HG03558 (cell line): ENCODE results near the gene NR3C1.
"Not testable (repeated sequence)": the region's sequence is repeated elsewhere in the genome, so short reads cannot be mapped to it uniquely, and the experiment has no call there.

ENCODE experiments used
- ATAC-seq: cut with Tn5 transposase; IDR thresholded peaks from one replicate; pipeline ENCODE4 v1.9.1; 2021; ENCODE audit warnings: moderate number of reproducible peaks; ENCODE audit not compliant: unreplicated experiment; ENCODE audit errors: extremely low read depth

Gene NR3C1

DNA sequence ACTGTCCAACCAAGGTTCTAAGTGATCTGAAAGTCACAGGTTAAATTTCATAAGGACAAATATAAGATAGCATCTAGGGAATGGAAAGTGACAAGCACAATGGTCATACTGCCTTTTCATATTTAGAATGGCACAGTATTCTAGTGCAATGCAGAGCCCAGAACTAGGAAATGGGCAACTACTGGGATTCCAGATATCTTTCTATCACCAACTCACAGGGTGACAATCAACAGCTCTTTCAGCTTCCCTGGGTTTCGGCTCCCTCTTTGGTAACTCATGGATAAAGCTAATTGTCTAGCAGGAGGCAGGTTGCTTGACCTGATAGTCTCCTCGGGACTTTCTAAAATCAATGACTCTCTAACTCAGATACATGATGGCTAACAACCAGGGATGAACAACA, 60.4 kb downstream of the NR3C1 start:
- ATAC-seq, result no peak

DNA sequence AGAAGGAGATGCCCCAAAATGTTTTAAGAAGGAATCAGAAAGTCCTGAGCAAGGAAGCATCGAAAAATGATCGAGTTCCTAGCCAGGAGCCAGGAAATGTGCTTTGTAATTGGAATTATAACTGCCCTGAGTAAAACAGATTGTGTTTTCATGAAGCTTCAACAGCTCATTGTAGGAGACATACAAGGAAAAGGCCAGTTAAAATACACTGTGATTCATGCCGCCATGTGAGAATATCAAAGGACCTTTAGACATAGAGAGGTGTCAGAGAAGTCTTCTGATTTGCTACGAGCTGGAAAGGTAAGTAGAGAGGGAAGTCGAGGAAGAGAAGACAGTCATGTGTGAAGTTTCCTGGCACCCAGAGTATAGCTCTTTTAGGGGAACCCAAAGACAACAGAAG, 60.9 kb downstream of the NR3C1 start:
- no peak for ATAC-seq

DNA sequence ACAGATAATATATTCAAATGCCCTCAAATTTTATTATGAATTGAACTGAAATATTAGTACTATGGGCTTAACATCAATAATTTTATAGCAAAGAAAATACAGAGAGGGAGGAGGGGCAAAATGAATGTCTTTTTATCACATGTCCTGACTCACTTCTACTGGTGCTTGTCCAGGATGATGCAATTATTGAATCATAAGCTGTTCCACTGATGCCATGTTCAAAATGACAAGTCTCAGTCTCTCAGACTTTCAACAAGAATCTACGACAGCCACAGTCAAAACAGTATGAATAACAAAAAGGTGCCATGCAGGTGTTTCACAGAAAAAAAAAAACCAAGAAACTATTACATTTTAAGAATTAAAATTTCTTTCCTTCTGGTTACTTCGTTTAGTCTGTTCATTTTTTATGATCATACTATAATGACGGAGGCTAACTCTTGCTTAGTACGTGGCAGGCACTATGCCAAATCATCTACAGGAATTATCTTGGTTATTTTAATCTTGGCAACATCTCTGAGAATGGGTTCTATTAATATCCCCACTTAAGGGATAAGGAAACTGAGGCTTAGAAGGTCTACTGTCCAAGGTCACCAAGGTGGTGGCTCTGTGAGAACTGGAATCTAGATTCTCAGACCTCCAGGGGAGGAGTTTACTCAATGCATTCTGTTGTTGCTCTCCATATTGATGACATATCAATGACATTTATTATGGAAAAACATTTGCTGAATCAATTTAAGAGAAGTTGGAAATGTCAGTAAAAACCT, 61.5 kb downstream of the NR3C1 start:
- ATAC-seq, result no peak

DNA sequence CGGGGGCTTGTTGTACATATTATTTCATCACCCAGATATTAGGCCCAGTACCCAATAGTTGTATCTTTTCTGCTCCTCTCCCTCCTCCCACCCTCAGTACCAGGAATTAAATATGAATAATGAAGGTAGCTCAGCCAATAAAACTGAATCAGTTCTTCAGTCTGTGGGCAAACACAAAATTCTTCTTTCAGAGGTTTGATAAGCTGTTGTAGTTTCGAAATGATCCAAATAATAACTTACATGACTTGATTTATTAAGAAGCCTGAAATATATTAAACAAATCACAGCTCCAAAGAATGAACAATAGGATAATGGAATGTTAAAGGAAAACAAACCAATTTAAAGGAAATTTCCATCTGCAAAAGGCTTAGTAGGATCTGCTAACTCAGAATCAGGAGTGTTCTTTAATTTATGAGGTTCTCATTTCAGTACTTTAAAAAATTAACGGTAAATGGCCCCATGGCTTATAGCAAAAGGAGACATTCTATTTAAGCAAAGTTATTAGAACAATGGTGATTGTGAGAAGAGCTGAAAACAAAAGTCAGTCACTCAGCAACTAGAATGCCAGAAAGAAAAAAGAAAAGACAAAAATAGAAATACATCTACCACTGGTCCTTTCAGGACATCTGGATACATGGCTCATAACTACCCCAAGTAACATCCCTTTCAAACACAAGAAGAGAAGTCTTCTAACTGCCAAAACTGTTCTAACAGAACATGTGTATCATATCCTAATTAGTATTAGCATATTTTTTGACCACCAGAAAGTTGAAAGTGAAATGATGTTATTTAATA, 62.4 kb downstream of the NR3C1 start:
- no peak for ATAC-seq

DNA sequence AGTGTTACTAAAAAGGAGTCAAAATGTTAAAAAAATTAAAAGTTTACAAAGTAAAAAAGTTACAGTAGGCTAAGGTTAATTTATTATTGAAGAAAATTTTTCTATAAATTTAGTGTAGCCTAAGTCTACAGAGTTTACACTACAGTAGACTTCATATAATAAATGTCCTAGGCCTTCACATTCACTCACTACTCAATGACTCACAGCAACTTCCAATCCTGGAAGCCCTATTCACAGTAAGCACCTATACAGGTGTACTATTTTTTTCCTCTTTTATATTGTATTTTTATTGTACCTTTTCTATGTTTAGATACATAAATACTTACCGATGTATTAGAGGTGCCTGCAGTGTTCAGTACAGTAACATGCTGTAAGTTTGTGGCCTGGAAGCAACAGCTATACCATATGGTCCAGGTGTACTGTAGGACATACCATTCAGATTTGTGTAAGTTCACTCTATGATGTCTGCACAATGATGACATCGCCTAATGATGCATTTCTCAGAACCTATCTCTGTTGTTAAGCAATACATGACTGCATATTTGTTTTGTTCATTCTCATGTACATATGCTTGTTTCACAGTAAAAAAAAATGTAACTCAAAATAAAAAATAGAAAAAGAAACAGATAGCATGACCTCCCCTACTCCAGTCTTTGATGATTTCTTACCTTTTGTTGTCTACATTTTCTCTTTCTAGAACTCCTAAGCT, 64.7 kb downstream of the NR3C1 start:
- ATAC-seq, result no peak

DNA sequence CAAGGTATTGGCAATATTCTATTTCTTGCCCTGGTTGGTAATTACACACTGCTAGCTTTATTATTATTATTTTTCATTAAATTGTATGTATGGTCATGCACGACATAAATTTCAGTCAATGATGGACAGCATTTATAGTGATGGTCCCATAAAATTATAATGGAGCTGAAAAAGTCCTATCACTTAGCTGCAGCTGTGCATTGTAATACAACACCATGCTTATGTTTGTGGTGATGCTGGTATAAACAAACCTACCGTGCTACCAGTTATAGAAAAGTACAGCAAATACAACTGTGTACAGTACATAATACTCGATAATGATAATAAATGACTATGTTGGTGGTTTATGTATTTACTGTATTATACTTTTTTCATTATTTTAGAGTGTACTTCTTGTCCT, 65.5 kb downstream of the NR3C1 start:
- no peak for ATAC-seq

DNA sequence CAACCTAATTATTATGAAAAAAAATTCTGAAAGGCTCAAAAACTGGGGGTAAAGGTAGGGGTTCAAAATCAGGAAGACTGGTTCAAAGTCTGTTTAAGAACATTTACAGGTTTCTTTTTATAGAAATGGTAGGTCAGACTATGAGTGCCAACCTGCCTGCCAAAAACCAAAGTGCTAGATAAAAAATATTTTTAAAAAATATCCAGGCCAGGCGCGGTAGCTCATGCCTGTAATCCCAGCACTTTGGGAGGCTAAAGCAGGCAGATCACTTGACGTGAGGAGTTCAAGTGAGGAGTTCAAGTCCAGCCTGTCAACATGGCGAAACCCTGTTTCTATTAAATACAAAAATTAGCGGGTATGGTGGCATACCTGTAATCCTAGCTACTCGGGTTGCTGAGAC, 67.0 kb downstream of the NR3C1 start:
- ATAC-seq, result no peak

DNA sequence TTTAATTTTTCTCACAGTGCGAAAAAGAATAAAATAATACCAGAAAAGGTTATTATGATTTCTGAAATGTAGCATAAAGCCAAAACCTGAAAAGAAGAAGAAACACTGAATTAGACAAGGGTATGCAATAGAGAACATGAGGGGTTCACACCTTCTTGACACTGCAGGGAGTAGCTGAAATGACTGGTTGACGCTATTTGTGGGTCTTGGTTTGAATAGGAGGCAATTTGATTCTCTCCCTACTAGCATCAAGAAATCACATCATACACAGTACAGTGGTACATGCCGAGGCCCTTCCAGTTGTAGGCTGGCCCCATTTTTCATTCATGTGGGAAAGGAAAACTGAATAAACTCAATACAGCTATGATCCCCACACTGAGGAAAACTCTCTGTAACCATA, 68.6 kb downstream of the NR3C1 start:
- ATAC-seq, result no peak

DNA sequence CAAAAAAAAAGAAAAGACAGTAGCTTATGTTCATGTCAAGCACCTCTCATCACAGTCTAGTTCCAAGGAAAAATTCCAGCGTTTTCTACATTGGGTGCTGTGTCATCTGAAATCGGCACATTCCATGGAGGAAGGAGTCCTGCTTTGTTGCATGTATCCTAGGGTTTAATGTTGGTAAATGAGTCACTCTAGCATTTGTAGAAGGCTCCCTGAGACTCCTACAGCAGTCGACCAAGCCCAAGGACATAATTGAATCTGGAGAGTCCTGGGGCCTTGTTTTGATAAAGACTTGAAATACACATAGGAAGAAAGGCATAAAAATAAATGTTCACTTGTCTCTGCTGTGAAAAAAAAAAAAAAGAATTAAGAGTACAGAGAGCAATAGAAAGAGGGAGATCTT, 69.1 kb downstream of the NR3C1 start:
- not testable (repeated sequence) for ATAC-seq

DNA sequence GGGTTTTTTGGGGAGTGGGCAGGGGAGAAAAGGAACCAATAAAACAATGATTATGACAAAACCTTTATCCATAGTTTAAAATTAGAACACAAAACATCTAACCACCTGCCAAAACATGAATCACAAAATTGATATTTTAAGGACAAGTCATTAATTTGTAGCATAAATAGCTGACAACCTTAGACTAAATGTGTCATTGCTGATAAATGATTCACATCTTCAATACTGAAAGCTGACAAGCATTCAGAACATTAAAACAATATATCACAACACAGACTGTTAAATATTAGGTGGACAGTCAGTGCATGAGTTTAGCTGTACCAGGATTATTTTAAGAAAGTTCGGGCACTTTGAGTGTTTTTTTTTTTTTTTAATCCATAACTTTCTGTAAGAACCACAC, 71.5 kb downstream of the NR3C1 start:
- no peak for ATAC-seq

DNA sequence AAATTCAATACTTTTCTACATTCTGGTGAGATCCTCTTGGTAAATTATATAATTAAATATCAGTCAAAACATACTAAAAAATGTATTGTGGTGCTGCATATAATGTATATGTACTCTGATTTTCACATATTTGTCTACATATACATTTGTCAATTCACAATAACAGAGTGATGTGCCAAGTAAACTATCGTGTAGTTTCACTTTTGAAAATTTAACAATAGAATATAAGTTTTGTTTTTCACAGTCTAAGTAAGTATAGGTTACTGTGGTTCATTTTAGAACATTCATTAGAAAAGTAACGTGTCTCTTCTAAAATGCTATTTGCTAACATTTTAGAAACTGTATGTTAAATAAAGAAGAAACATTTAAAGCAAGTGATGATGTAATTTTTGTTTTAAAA, 73.6 kb downstream of the NR3C1 start:
- ATAC-seq, result no peak

DNA sequence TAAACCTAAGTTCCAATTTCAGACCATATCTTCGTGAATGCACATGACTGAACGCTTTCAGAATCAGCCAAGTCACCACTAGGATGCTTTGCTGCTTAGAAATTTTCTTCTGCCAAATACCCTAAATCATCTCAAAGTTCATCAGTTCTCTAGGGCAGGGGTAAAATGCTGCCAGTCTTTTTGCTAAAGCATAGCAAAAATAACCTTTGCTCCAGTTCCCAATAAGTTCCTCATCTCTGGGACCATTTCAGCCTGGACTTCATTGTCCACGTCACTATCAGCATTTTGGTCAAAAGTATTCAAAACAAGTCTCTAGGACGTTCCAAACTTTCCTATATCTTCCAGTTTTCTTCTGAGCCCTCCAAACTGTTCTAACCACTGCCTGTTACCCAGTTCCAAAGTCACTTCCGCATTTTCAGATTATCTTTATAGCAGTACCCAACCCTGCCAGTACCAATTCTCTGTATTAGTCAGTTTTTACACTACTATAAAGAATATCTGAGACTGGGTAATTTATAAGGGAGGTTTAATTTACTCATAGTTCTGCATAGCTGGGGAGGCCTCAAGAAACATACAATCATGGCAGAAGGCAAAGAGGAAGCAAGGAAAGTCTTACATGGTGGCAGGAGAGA, 74.8 kb downstream of the NR3C1 start:
- no peak for ATAC-seq

DNA sequence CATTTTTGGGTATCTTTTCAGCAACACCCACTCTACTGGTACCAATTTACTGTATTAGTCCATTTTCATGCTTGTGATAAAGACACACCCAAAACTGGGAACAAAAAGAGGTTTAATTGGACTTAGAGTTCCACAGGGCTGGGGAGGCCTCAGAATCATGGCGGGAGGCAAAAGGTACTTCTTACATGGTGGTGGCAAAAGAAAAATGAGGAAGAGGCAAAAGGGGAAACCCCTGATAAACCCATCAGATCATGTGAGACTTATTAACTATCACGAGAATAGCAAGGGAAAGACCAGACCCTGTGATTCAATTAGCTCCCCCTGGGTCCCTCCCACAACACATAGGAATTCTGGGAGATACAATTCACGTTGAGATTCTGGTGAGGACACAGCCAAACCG, 78.4 kb downstream of the NR3C1 start:
- not testable (repeated sequence) for ATAC-seq

DNA sequence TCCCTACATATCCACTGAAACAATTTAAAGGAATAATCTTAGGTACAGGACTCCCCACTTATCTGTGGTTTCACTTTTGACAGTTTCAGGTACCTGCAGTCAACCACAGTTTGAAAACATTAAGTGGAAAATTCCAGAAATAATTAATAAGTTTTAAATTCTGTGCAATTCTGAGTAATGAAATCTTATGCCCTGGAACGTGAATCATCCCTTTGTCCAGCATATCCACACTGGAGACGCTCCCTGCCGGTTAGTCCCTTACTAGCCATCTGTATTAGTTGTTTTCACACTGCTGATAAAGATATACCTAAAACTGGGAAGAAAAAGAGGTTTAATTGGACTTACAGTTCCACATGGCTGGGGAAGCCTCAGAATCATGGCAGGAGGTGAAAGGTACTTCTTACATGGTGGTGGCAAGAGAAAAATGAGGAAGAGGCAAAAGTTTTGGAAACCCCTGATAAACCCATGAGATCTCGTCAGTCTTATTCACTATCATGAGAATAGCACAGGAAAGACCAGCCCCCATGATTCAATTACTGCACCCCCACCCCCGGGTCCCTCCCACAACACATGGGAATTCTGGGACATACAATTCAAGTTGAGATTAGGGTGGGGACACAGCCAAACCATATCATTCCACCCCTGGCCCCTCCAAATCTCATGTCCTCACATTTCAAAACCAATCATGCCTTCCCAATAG, 80.4 kb downstream of the NR3C1 start:
- not testable (repeated sequence) for ATAC-seq

DNA sequence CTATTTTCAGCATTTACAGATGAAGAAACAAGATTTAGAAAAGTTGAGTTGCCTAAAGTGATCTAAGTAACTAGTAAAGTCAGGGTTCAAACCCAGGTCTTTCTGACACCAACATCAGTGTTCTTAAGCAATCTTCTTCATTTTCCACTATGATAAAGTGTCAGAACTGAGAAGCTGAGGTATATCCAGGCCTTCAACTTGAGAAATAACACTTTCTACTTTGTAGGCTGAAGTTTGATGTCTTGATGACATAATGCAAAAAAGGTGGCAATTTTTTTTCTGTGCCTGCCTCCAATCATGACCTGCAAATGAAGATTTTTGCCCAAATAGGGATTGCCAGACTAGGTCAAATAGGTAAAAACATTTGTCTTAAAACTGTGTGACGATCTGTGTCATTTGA, 81.3 kb downstream of the NR3C1 start:
- no peak for ATAC-seq

DNA sequence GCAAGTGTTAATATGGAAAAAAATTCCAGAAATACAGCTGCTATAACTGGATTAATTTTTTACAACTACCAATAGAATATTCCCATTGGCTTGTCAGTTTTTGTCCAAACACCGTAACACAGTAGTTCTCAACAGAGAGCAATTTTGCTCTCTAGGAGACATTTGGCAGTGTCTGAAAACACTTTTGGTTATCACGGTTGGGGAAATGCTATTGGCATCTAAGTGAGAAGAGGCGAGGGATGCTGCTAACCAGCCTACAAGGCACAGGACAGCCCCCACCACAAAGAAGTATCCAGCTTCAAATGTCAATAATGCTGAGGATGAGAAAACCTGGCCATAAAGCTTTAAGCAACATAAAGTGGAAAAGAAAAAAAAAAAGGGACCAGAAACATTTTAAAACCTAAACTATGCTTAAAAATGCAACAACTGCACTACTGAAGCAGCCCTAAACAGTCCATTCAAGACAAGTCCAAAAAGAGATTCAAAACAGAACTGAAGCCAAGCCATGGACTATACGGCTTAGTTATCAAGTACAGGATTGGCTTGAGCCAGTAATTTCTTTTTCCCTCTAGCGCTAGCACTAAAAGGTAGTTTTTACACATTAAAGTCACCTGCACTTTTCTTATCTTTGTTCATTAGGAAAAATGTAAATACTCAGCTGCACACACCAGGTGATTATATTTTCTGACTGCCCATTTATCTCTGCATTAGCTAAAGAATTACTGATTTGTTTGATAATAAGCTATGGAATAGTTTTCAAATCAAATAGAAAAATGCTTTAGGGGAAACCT, 83.9 kb downstream of the NR3C1 start:
- no peak for ATAC-seq

DNA sequence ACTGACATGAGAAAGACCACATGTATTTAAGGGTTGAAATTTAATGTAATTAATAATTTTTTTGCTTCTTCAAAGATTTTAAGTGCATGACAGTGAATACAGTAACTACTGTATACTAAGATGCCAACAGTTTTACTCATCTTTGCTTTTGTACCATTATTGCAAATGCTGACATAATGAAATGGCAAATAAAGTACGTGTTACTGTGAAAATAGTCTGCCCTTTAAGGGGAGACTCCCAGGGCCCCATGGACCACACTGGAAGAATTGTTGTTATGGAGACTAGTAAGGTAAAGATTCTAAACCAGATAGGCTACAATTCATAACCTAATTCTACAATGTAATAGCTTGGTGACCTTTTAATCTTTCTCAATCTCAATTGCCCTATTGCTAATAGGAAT, 84.7 kb downstream of the NR3C1 start:
- ATAC-seq, result no peak

DNA sequence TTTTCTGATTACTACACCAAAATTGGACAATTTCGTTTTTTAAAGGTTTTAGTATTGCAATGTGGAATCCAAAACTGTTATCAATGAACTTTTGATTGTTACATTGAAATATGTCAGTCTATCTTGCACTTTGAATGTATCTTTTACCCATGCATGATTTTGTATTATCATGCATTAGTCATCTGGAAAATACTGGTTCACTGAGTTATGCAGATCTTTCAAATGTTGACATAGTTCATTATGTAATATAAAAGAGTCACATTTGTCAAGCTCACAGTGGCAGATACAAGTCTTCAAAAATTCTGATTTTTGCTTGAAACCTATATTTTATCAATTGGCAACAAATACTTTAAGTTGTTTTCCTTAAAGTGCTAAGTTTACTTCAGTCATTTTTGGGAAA, 85.2 kb downstream of the NR3C1 start:
- no peak for ATAC-seq

DNA sequence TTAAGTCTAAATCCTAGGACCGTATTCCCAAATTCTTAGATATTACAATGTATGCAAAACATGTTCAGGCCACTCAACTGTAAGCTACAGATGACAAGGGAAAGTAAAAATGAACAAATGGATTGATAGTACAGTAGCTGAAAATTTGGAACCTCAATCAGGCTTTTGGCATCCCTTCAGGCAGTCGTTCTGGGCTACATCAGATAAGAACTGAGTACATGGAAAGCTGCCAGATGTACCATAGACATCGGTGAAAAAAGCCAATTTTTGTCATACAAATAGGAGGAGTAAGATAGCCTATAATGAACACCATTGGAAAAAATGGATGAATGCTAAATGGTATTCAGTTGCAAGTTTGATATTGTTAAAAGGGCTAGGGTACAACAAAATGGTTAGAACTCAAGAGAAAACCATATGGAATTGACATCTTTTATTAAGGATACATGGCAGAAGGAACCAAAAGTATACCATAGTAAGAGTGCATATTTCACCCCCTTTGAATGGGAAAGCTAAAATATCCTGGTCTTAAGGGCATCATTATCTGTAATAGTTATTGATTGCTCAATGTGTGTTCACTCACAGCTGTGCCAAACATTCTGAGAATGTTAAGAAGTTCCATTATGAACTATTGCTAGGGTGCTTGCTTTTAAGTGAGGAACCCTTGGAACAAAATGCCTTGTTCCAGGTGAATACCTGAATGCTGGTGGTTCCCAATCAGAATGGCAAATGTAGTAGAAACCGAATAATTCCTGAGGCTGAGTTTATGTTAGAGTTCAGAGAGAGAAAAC, 86.4 kb downstream of the NR3C1 start:
- ATAC-seq, result no peak
